Suprapubic skin (tissue), 4 donors: ENCODE measurements around the gene BORCS5. TPM values are rescaled to one million over a fixed set of nuclear protein-coding genes. Genes with fewer than 3 reads are reported as not detected.

Experiments
- DNase-seq, 2 donors: peaks; one replicate each; pipeline ENCODE4 v3.0.0-alpha.2; 2019; ENCODE audit warnings: low spot score in 2 of 2
- H3K27ac ChIP-seq: fragments of 200-600 bp; sonication (generic); one replicate; pipeline ENCODE4 v1.5.1; 2019
- H3K27me3 ChIP-seq: fragments of 200-600 bp; sonication (generic); one replicate; pipeline ENCODE4 v1.5.1; 2019
- H3K36me3 ChIP-seq: fragments of 200-600 bp; sonication (generic); one replicate; pipeline ENCODE4 v1.5.1; 2019
- H3K4me1 ChIP-seq: fragments of 200-600 bp; sonication (generic); one replicate; pipeline ENCODE4 v1.5.1; 2019
- H3K4me3 ChIP-seq: fragments of 200-600 bp; sonication (generic); one replicate; pipeline ENCODE4 v1.5.1; 2019; ENCODE audit warnings: mild to moderate bottlenecking
- H3K9me3 ChIP-seq: fragments of 200-600 bp; sonication (generic); one replicate; pipeline ENCODE4 v1.5.1; 2019
- CTCF ChIP-seq, 2 donors: fragments of 200-600 bp in 1 of 2; fragments of 450-650 bp in 1 of 2; sonication (generic) in 1 of 2; IDR thresholded peaks; one replicate each; pipeline ENCODE4 v1.5.1; 2016 to 2019; ENCODE audit warnings: antibody characterized with exemption in 2 of 2, mild to moderate bottlenecking in 1 of 2, moderate library complexity in 1 of 2
- EP300 ChIP-seq: sonication (generic); formaldehyde crosslinking; IDR thresholded peaks from one replicate; pipeline ENCODE4 v1.6.1; 2017; ENCODE audit warnings: antibody characterized with exemption
- POLR2A ChIP-seq, 2 donors: fragments of 450-650 bp; IDR thresholded peaks; one replicate each; pipeline ENCODE4 v1.6.1; 2017; ENCODE audit warnings: antibody characterized with exemption in 2 of 2, mild to moderate bottlenecking in 2 of 2, moderate library complexity in 2 of 2
- POLR2AphosphoS5 ChIP-seq, 3 donors: sonication (generic); formaldehyde crosslinking; IDR thresholded peaks; one replicate each; pipeline ENCODE4 v1.6.1; 2017; ENCODE audit warnings: antibody characterized with exemption in 3 of 3
- WGBS: methylation state at CpG from one replicate; pipeline ENCODE4 v1.1.5; 2018; 5-methylcytosine and 5-hydroxymethylcytosine counted together
- total RNA-seq, 4 donors: library from RNA; depleted of rRNA; stranded (reverse); fragments of >200 nt; gene quantifications; one replicate each; pipeline ENCODE4 v1.1.0, GENCODE V29; 2016

BORCS5 gene
- total RNA-seq, 4 donors from 2014 or later, result 11.3 to 51.6 (median 21.0) TPM

GRCh38 chr12:12398026-12398859 is 41.4 kb downstream of the BORCS5 start:
- no peak for TF ChIP-seq CTCF (IDR thresholded peaks at IDR 0.05)
- TF ChIP-seq EP300, result no peak
- peak in 1 of 3 donors; percentile 17 for TF ChIP-seq POLR2AphosphoS5 (IDR thresholded peaks at IDR 0.05)
- TF ChIP-seq POLR2A (IDR thresholded peaks at IDR 0.05), result no peak
- peak in 1 of 2 donors; percentile 76 for DNase-seq
- WGBS, result 48% methylated on average over 7 of the region's 7 CpGs
- H3K4me1 ChIP-seq, result peaks cover 13% of the 10 kb centered on the region
- H3K4me3 ChIP-seq, result no peak overlapping the region
- H3K27ac ChIP-seq, result peak overlapping the region; percentile 77
- H3K9me3 ChIP-seq, result no peaks in the 10 kb centered on the region
- no peaks in the 10 kb centered on the region for H3K36me3 ChIP-seq
- H3K27me3 ChIP-seq, result no peaks in the 10 kb centered on the region

- TF ChIP-seq EP300 (no peak), POLR2AphosphoS5 (IDR thresholded peaks at IDR 0.05) (no peak), POLR2A (IDR thresholded peaks at IDR 0.05) (no peak), CTCF (IDR thresholded peaks at IDR 0.05) (no peak)
- 95% methylated on average over 1 of the region's 1 CpG for WGBS
- no peak overlapping the region for H3K4me3 ChIP-seq
- no peaks in the 10 kb centered on the region for H3K9me3 ChIP-seq
- H3K4me1 ChIP-seq, result peaks cover 16% of the 10 kb centered on the region
- DNase-seq, result no peak
- peak overlapping the region; percentile 77 for H3K27ac ChIP-seq
- no peaks in the 10 kb centered on the region for H3K27me3 ChIP-seq
- H3K36me3 ChIP-seq, result no peaks in the 10 kb centered on the region
Observed at GRCh38 chr12:12399161-12399560, 42.3 kb downstream of the BORCS5 start.

GRCh38 chr12:12399776-12400305 is 43.0 kb downstream of the BORCS5 start:
- Histone ChIP-seq H3K4me1 (peaks cover 17% of the 10 kb centered on the region), H3K9me3 (no peaks in the 10 kb centered on the region), H3K27me3 (no peaks in the 10 kb centered on the region), H3K4me3 (no peak overlapping the region), H3K27ac (peak overlapping the region; percentile 77), H3K36me3 (no peaks in the 10 kb centered on the region)
- DNase-seq, result no peak
- 70% methylated on average over 4 of the region's 4 CpGs for WGBS
- TF ChIP-seq POLR2AphosphoS5 (IDR thresholded peaks at IDR 0.05) (no peak), POLR2A (IDR thresholded peaks at IDR 0.05) (no peak), EP300 (no peak), CTCF (IDR thresholded peaks at IDR 0.05) (no peak)

- TF ChIP-seq POLR2AphosphoS5 (IDR thresholded peaks at IDR 0.05), result no peak
- TF ChIP-seq CTCF (IDR thresholded peaks at IDR 0.05), result no peak
- TF ChIP-seq POLR2A (IDR thresholded peaks at IDR 0.05), result no peak
- no peak for TF ChIP-seq EP300
- peaks cover 22% of the 10 kb centered on the region for H3K4me1 ChIP-seq
- no peaks in the 10 kb centered on the region for H3K36me3 ChIP-seq
- no peak overlapping the region for H3K4me3 ChIP-seq
- WGBS, result 63% methylated on average over 3 of the region's 3 CpGs
- no peak overlapping the region for H3K27ac ChIP-seq
- DNase-seq, result no peak
- H3K27me3 ChIP-seq, result no peaks in the 10 kb centered on the region
- H3K9me3 ChIP-seq, result no peaks in the 10 kb centered on the region
Observed at GRCh38 chr12:12400793-12401192, 43.9 kb downstream of the BORCS5 start.
